SK-N-SH treated with all-trans-retinoic acid at 6 μM for 48 hours (cell line): Measurements from ENCODE around the gene NRXN3.

Source experiments
- ATAC-seq: fragments of 200-7000 bp; cut with Tn5 transposase; 3 replicates; pipeline ENCODE4 v1.9.1; 2020; ENCODE audit warnings: mild to moderate bottlenecking, moderate library complexity
- ARNTL ChIP-seq: fragments of 450-650 bp; formaldehyde crosslinking; IDR thresholded peaks from 2 replicates; pipeline ENCODE4 v1.5.0; 2020; ENCODE audit warnings: low read depth, mild to moderate bottlenecking, moderate library complexity, borderline replicate concordance
- BACH2 ChIP-seq: fragments of 250-450 bp; sonication (Bioruptor Pico); IDR thresholded peaks from 2 replicates; pipeline ENCODE4 v1.9.0; 2021; ENCODE audit warnings: mild to moderate bottlenecking, borderline replicate concordance
- CREB5 ChIP-seq: fragments of 250-450 bp; sonication (Bioruptor Pico); IDR thresholded peaks from 2 replicates; pipeline ENCODE4 v1.5.1; 2020; ENCODE audit warnings: low read depth, mild to moderate bottlenecking, moderate library complexity
- CSDC2 ChIP-seq: fragments of 250-450 bp; sonication (Bioruptor Pico); IDR thresholded peaks from 2 replicates; pipeline ENCODE4 v1.5.0; 2020; ENCODE audit warnings: mild to moderate bottlenecking, moderate library complexity
- ESRRG ChIP-seq: fragments of 250-450 bp; sonication (Bioruptor Pico); IDR thresholded peaks from 2 replicates; pipeline ENCODE4 v1.6.1; 2021; ENCODE audit warnings: mild to moderate bottlenecking
- ISL1 ChIP-seq: fragments of 250-450 bp; sonication (Bioruptor Pico); IDR thresholded peaks from 2 replicates; pipeline ENCODE4 v2.1.2; 2022; ENCODE audit warnings: mild to moderate bottlenecking, moderate library complexity
- OSR1 ChIP-seq: fragments of 250-450 bp; sonication (Bioruptor Pico); IDR thresholded peaks from 2 replicates; pipeline ENCODE4 v1.8.0; 2022; ENCODE audit warnings: moderate library complexity, mild to moderate bottlenecking, inconsistent platforms
- PATZ1 ChIP-seq: fragments of 250-450 bp; sonication (Bioruptor Pico); IDR thresholded peaks from 2 replicates; pipeline ENCODE4 v1.8.0; 2020; ENCODE audit warnings: mild to moderate bottlenecking, moderate library complexity, borderline replicate concordance
- POU6F1 ChIP-seq: fragments of 250-450 bp; sonication (Bioruptor Pico); IDR thresholded peaks from 2 replicates; pipeline ENCODE4 v1.8.0; 2021; ENCODE audit warnings: low read depth, mild to moderate bottlenecking, moderate library complexity, borderline replicate concordance
- PPARA ChIP-seq: fragments of 250-450 bp; sonication (Bioruptor Pico); IDR thresholded peaks from 2 replicates; pipeline ENCODE4 v1.5.0; 2020; ENCODE audit warnings: mild to moderate bottlenecking, borderline replicate concordance
- RARB ChIP-seq: fragments of 250-450 bp; sonication (Bioruptor Pico); IDR thresholded peaks from 2 replicates; pipeline ENCODE4 v1.8.0; 2021; ENCODE audit warnings: mild to moderate bottlenecking, moderate library complexity
- TCF4 ChIP-seq: fragments of 250-450 bp; sonication (Bioruptor Pico); IDR thresholded peaks from 2 replicates; pipeline ENCODE4 v1.8.0; 2021; ENCODE audit warnings: mild to moderate bottlenecking, moderate library complexity, borderline replicate concordance
- TOX ChIP-seq: fragments of 250-450 bp; sonication (Bioruptor Pico); IDR thresholded peaks from 2 replicates; pipeline ENCODE4 v1.8.0; 2021; ENCODE audit warnings: mild to moderate bottlenecking, moderate library complexity, borderline replicate concordance
- TSHZ2 ChIP-seq: fragments of 250-450 bp; sonication (Bioruptor Pico); IDR thresholded peaks from 2 replicates; pipeline ENCODE4 v1.5.0; 2020; ENCODE audit warnings: mild to moderate bottlenecking, moderate library complexity
- ZC3H10 ChIP-seq: fragments of 250-450 bp; sonication (Bioruptor Pico); IDR thresholded peaks from 2 replicates; pipeline ENCODE4 v1.5.1; 2021; ENCODE audit warnings: mild to moderate bottlenecking, moderate library complexity
- ZFP3 ChIP-seq: fragments of 250-450 bp; sonication (Bioruptor Pico); IDR thresholded peaks from 2 replicates; pipeline ENCODE4 v1.5.0; 2020; ENCODE audit warnings: mild to moderate bottlenecking, moderate library complexity
- ZFP30 ChIP-seq: fragments of 450-650 bp; formaldehyde crosslinking; IDR thresholded peaks from 2 replicates; pipeline ENCODE4 v1.5.0; 2022; ENCODE audit warnings: mild to moderate bottlenecking, moderate library complexity
- ZNF565 ChIP-seq: fragments of 450-650 bp; formaldehyde crosslinking; conservative IDR thresholded peaks from 2 replicates; pipeline ENCODE4 v1.5.0; 2020; ENCODE audit warnings: low read depth, mild to moderate bottlenecking, moderate library complexity
- ZNF70 ChIP-seq: fragments of 450-650 bp; formaldehyde crosslinking; IDR thresholded peaks from 2 replicates; pipeline ENCODE4 v1.5.0; 2020; ENCODE audit warnings: mild to moderate bottlenecking, moderate library complexity
- ZNF8 ChIP-seq: fragments of 450-650 bp; formaldehyde crosslinking; IDR thresholded peaks from 2 replicates; pipeline ENCODE4 v1.5.0; 2020; ENCODE audit warnings: mild to moderate bottlenecking, moderate library complexity

The NRXN3 gene

GRCh38 chr14:79878785-79879184 lies 1708.6 kb downstream of the NRXN3 start (continued):
- TF ChIP-seq ARNTL (no peak), PATZ1 (no peak)

GRCh38 chr14:79881299-79881698 lies 1711.1 kb downstream of the NRXN3 start:
- TF ChIP-seq ISL1 (CRISPR knock-in tag): no peak
- no peak for TF ChIP-seq PATZ1
- no peak for TF ChIP-seq PPARA
- no peak for TF ChIP-seq ZNF70 (CRISPR knock-in tag)
- TF ChIP-seq ZNF565 (CRISPR knock-in tag): no peak
- TF ChIP-seq BACH2: no peak
- TF ChIP-seq ARNTL: no peak
- TF ChIP-seq TCF4: no peak
- TF ChIP-seq ESRRG (CRISPR knock-in tag): no peak
- no peak for TF ChIP-seq CREB5 (CRISPR knock-in tag)
- TF ChIP-seq RARB: no peak
- no peak for TF ChIP-seq OSR1 (CRISPR knock-in tag)
- no peak for TF ChIP-seq TOX (CRISPR knock-in tag)
- no peak for ATAC-seq

- TF ChIP-seq TCF4 (no peak), CSDC2 (CRISPR knock-in tag) (no peak)
- no peak for ATAC-seq
Observed at GRCh38 chr14:79890527-79890926, 1720.4 kb downstream of the NRXN3 start.

- TF ChIP-seq PATZ1: no peak
- no peak for TF ChIP-seq TOX (CRISPR knock-in tag)
- TF ChIP-seq TSHZ2 (CRISPR knock-in tag): no peak
- TF ChIP-seq ZFP3 (CRISPR knock-in tag): no peak
- TF ChIP-seq ZFP30: no peak
- TF ChIP-seq ZC3H10 (CRISPR knock-in tag): no peak
- TF ChIP-seq TCF4: no peak
- no peak for TF ChIP-seq CREB5 (CRISPR knock-in tag)
- no peak for TF ChIP-seq ZNF8 (CRISPR knock-in tag)
- TF ChIP-seq ARNTL: no peak
- TF ChIP-seq POU6F1 (CRISPR knock-in tag): no peak
- no peak for TF ChIP-seq PPARA
- ATAC-seq: no peak
Observed at GRCh38 chr14:79896009-79896408, 1725.8 kb downstream of the NRXN3 start.
